Right atrium auricular region (tissue), 2 donors: ENCODE measurements around the gene CRIP1. TPM values are rescaled to one million over a fixed set of nuclear protein-coding genes. Genes with fewer than 3 reads are reported as not detected.
A peak's percentile ranks its signal among the peaks of the same experiment; 100 is the strongest.

ENCODE experiments used
- DNase-seq: peaks from one replicate; pipeline ENCODE4 v3.0.0-alpha.2; 2019; ENCODE audit warnings: low spot score
- H3K27ac ChIP-seq, 2 donors: fragments of 200-600 bp; sonication (generic); 1 replicate in 1 of 2; 2 replicates in 1 of 2; pipeline ENCODE4 v1.5.1; 2016 to 2019
- H3K27me3 ChIP-seq, 2 donors: fragments of 200-600 bp; sonication (generic); one replicate each; pipeline versions ENCODE4 v1.5.1 to v1.6.0; 2017 to 2019
- H3K36me3 ChIP-seq: fragments of 200-600 bp; sonication (generic); one replicate; pipeline ENCODE4 v1.5.1; 2016
- H3K4me1 ChIP-seq, 2 donors: fragments of 200-600 bp; sonication (generic); one replicate each; pipeline versions ENCODE4 v1.5.1 to v1.6.0; 2017 to 2019
- H3K4me3 ChIP-seq, 2 donors: fragments of 200-600 bp; sonication (generic); 1 replicate in 1 of 2; 2 replicates in 1 of 2; pipeline ENCODE4 v1.5.1; 2017 to 2019; ENCODE audit warnings: mild to moderate bottlenecking in 1 of 2, moderate library complexity in 1 of 2
- H3K9me3 ChIP-seq, 2 donors: fragments of 200-600 bp; sonication (generic); one replicate each; pipeline ENCODE4 v1.5.1; 2019
- CTCF ChIP-seq, 2 donors: fragments of 200-600 bp; sonication (generic); IDR thresholded peaks; one replicate each; pipeline ENCODE4 v1.5.1; 2019; ENCODE audit warnings: antibody characterized with exemption in 2 of 2
- total RNA-seq, 2 donors: library from RNA; depleted of rRNA; stranded (reverse); fragments of >200 nt; gene quantifications; one replicate each; pipeline ENCODE4 v1.1.0, GENCODE V29; 2016

CRIP1 gene
- total RNA-seq, 2 donors from 2014 or later: 42.9 to 79.2 TPM

DNA sequence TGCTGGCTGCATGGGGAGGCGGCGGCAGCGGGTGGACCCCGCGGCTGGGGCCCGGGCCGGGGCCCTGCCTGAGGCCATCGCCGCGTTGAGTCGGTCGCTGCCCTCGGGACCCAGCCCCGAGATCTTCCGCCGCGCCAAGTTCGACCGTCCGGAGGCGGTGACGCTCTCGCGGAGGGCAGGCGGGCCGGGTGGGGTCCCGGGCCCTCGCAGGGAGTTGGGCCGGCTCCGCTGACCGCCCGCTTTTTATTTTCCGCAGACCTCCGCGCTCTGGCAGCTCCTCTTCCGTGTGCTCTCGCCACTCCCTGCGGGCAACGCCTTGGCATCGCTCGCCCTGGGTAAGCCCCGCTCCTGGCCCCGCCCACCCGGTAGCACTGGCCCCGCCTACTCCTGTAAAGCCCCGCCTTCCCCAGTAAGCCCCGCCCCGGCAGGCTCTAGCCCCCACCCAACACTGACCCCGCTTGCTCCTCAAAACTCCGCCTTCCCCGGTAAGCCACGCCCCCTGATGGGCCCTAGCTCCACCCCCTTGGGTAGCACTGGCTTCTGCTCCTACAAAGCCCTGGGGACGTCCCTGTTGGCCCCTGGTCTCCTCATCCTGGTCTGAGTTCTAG lies 4.8 kb downstream of the CRIP1 start:
- H3K4me1 ChIP-seq: peaks cover 0 to 50% of the 10 kb centered on the region in 2 donors
- no peaks in the 10 kb centered on the region for H3K36me3 ChIP-seq
- no peak for TF ChIP-seq CTCF (IDR thresholded peaks at IDR 0.05)
- DNase-seq: peak; percentile 75
- no peaks in the 10 kb centered on the region for H3K27me3 ChIP-seq
- no peaks in the 10 kb centered on the region for H3K9me3 ChIP-seq
- H3K4me3 ChIP-seq: peak overlapping the region; percentile 59 to 74
- H3K27ac ChIP-seq: peak overlapping the region; percentile 78 to 98

- Histone ChIP-seq H3K27me3 (no peaks in the 10 kb centered on the region), H3K27ac (peak overlapping the region in 1 of 2 donors; percentile 98), H3K4me3 (no peak overlapping the region), H3K4me1 (peaks cover 0 to 42% of the 10 kb centered on the region in 2 donors), H3K9me3 (no peaks in the 10 kb centered on the region), H3K36me3 (no peaks in the 10 kb centered on the region)
- no peak for DNase-seq
- no peak for TF ChIP-seq CTCF (IDR thresholded peaks at IDR 0.05)
Observed at GRCh38 chr14:105492031-105492970, 5.6 kb downstream of the CRIP1 start.

DNA sequence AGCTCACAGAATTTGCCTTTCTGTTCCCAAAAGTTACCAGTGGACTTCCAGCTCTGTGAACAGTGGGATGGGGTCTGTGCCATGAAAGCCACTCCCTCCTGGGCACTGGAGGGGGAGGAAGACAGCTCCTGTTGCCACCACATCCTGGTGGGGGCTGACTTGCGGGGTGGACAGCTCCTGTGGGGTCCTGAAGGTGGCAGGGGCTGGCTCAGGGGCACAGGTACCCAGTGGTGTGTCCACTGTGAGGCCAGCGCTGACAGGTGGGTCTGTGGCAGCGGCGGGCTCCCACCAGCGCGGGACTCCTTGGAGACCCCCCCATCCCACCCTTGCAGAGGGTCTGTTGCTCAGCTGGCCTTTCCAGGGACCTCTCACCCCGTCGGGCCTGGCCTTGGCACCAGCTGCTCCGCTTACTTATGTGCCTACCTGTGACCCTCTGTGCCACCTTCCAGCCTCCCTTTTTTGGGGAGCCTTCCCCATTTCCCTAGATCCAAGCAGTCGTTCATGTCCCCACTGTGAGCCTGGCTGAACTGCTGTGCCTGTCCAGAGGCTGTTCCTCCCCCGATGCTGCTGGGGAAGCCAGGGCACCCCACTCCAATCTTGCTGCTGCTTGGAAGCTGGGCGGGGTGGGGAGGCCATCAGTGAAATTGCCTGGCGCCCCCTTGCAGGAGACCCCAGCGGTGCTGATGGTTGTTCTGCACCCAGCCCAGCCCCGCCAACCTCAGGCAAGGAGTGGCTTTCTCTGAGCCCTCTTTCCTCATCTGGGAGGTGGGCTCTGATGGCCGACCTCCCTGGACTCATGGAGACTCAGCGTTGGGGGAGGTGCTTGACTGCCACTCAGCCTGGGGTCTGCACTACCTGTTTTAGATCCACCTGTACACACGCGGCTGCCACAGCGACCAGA lies 6.5 kb downstream of the CRIP1 start:
- no peaks in the 10 kb centered on the region for H3K9me3 ChIP-seq
- no peak for DNase-seq
- H3K36me3 ChIP-seq: no peaks in the 10 kb centered on the region
- peaks cover 0 to 32% of the 10 kb centered on the region in 2 donors for H3K4me1 ChIP-seq
- no peaks in the 10 kb centered on the region for H3K27me3 ChIP-seq
- H3K4me3 ChIP-seq: no peak overlapping the region
- H3K27ac ChIP-seq: no peak overlapping the region
- no peak for TF ChIP-seq CTCF (IDR thresholded peaks at IDR 0.05)

DNA sequence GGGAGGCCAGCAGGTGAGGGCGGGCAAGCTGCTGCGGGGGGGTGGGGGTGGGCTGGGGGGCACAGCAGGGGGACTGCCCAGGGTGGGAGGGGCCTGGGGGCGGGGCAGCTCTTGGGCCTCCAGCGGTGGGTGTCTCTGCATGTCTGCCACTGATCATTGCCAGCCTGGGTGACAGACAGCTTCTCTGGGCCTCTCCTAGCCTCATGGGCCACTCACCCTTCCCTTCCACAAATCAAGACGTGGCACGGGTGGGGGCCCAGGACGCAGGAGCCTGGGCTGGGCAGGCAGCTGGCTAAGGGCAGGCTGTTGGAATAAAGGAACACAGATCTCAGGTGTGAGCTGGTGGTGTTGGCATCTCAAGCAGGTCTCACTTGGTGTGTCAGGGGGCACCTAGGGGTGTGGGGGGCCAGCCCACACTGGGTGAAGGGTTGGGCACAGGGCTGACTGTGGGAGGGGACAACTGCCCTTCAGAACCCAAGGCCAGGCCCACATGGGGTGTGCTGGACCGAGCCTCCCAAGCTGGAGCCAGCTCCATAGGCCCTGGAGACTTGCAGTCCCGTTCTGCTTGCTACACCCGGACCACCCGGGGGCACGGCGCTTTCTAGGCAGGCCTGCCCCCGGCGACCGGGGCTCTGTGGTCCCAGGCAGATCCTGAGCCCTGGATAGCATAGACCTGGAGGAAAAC lies 7.4 kb downstream of the CRIP1 start:
- Histone ChIP-seq H3K36me3 (no peaks in the 10 kb centered on the region), H3K27ac (no peak overlapping the region), H3K9me3 (no peaks in the 10 kb centered on the region), H3K4me3 (no peak overlapping the region), H3K4me1 (peaks cover 0 to 24% of the 10 kb centered on the region in 2 donors), H3K27me3 (no peaks in the 10 kb centered on the region)
- no peak for TF ChIP-seq CTCF (IDR thresholded peaks at IDR 0.05)
- DNase-seq: no peak

- H3K4me1 ChIP-seq: peaks cover 0 to 19% of the 10 kb centered on the region in 2 donors
- no peaks in the 10 kb centered on the region for H3K9me3 ChIP-seq
- H3K36me3 ChIP-seq: no peaks in the 10 kb centered on the region
- H3K27me3 ChIP-seq: no peaks in the 10 kb centered on the region
- no peak for TF ChIP-seq CTCF (IDR thresholded peaks at IDR 0.05)
- no peak for DNase-seq
- H3K4me3 ChIP-seq: no peak overlapping the region
- H3K27ac ChIP-seq: no peak overlapping the region
Observed at GRCh38 chr14:105494606-105494929, 7.9 kb downstream of the CRIP1 start.
